Calu3 (cell line): ENCODE data around the gene VBP1. TPM values are rescaled to one million over a fixed set of nuclear protein-coding genes. Genes with fewer than 3 reads are reported as not detected.
A peak's percentile ranks its signal among the peaks of the same experiment; 100 is the strongest.

Experiments
- BruUV-seq: library from RNA; stranded (reverse); fragments of 400-500 nt; replicated peaks from 2 replicates; lab custom pipeline; 2021; lab: Mats Ljungman, UMichigan
- CTCF ChIA-PET: fragments of 300-600 bp; sonication (Branson Sonifier 250); formaldehyde crosslinking; loops from one replicate; lab custom pipeline; 2022; ENCODE audit warnings: antibody characterized with exemption; lab: Charles Lee
- DNase-seq: peaks from one replicate; pipeline ENCODE4 v3.0.0; 2022
- H3K27ac Mint-ChIP-seq: one replicate; pipeline ENCODE4 v1.8.0; 2022; ENCODE audit warnings: mixed read lengths; ENCODE audit not compliant: unreplicated experiment
- H3K27me3 Mint-ChIP-seq: one replicate; pipeline ENCODE4 v1.8.0; 2022; ENCODE audit warnings: mixed read lengths; ENCODE audit not compliant: unreplicated experiment
- H3K36me3 Mint-ChIP-seq: one replicate; pipeline ENCODE4 v1.8.0; 2022; ENCODE audit warnings: mild to moderate bottlenecking, moderate library complexity, mixed read lengths; ENCODE audit not compliant: insufficient read depth, unreplicated experiment
- H3K4me1 Mint-ChIP-seq: one replicate; pipeline ENCODE4 v1.8.0; 2022; ENCODE audit warnings: mild to moderate bottlenecking, low read depth, mixed read lengths; ENCODE audit not compliant: unreplicated experiment
- H3K4me3 Mint-ChIP-seq: one replicate; pipeline ENCODE4 v1.8.0; 2022; ENCODE audit warnings: mild to moderate bottlenecking, low read depth, moderate library complexity, mixed read lengths; ENCODE audit not compliant: unreplicated experiment
- H3K9me3 Mint-ChIP-seq: one replicate; pipeline ENCODE4 v1.8.0; 2022; ENCODE audit warnings: low read depth, mixed read lengths; ENCODE audit not compliant: unreplicated experiment
- intact Hi-C: fragments of 100-400 bp; cut with micrococcal nuclease; formaldehyde crosslinking; loops from one replicate; pipeline ENCODE4 v1.10.0; 2022; ENCODE audit not compliant: unreplicated experiment
- total RNA-seq: library from RNA; stranded (reverse); gene quantifications from 2 replicates; pipeline ENCODE4 v1.2.3, GENCODE V29; 2022
- TF ChIP-seq, protein P1 (sequence below): fragments of 200-600 bp; IDR thresholded peaks from one replicate; pipeline ENCODE4 v1.8.0; 2022; ENCODE audit warnings: antibody characterized with exemption; ENCODE audit not compliant: unreplicated experiment

Gene VBP1
- total RNA-seq, 1 experiment from 2014 or later, result 56.3 TPM

- Mint-ChIP-seq H3K36me3 (peaks cover 21% of the 10 kb centered on the region), H3K4me3 (no peak overlapping the region), H3K4me1 (peaks cover 25% of the 10 kb centered on the region), H3K9me3 (no peaks in the 10 kb centered on the region), H3K27ac (no peak overlapping the region), H3K27me3 (no peaks in the 10 kb centered on the region)
- DNase-seq, result no peak
- intact Hi-C loops, result no loop called here
- TF ChIP-seq, protein P1, sequence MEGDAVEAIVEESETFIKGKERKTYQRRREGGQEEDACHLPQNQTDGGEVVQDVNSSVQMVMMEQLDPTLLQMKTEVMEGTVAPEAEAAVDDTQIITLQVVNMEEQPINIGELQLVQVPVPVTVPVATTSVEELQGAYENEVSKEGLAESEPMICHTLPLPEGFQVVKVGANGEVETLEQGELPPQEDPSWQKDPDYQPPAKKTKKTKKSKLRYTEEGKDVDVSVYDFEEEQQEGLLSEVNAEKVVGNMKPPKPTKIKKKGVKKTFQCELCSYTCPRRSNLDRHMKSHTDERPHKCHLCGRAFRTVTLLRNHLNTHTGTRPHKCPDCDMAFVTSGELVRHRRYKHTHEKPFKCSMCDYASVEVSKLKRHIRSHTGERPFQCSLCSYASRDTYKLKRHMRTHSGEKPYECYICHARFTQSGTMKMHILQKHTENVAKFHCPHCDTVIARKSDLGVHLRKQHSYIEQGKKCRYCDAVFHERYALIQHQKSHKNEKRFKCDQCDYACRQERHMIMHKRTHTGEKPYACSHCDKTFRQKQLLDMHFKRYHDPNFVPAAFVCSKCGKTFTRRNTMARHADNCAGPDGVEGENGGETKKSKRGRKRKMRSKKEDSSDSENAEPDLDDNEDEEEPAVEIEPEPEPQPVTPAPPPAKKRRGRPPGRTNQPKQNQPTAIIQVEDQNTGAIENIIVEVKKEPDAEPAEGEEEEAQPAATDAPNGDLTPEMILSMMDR, result no peak
- CTCF ChIA-PET, result no interaction called here
- BruUV-seq, result no TSS peak
Measured at GRCh38 chrX:155235891-155236290, 19.6 kb downstream of the VBP1 start.

DNA sequence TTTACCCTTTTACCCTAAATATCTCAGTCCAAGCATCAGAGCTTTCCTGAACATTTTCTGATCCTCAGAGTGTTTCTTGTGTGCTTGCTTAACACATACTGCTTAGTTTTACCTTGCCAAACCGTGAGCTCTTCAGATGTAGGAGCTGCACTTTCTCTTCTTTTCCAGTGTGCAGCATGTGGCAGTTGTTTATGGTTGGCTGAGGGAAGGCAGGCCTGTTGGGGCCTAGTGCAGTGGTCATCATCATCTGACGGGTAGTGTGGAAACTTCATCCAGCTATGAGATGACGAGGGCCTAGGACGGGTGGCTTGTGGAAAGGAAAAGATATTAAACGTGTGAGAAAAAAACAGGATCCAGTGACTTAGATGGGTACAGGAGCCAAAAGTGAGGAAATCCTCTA is 21.5 kb downstream of the VBP1 start:
- Mint-ChIP-seq H3K36me3 (peaks cover 21% of the 10 kb centered on the region), H3K4me1 (peaks cover 25% of the 10 kb centered on the region), H3K4me3 (no peak overlapping the region), H3K27me3 (no peaks in the 10 kb centered on the region), H3K9me3 (no peaks in the 10 kb centered on the region), H3K27ac (no peak overlapping the region)
- DNase-seq, result no peak
- TF ChIP-seq, protein P1, result no peak
- BruUV-seq, result no TSS peak
- intact Hi-C loops, result no loop called here
- CTCF ChIA-PET, result no interaction called here

GRCh38 chrX:155242300-155242699 is 26.0 kb downstream of the VBP1 start:
- Mint-ChIP-seq H3K27me3 (no peaks in the 10 kb centered on the region), H3K36me3 (peaks cover 10% of the 10 kb centered on the region), H3K9me3 (no peaks in the 10 kb centered on the region), H3K4me1 (peaks cover 12% of the 10 kb centered on the region), H3K4me3 (no peak overlapping the region), H3K27ac (no peak overlapping the region)
- DNase-seq, result no peak
- intact Hi-C loops, result no loop called here
- CTCF ChIA-PET, result no interaction called here
- no TSS peak for BruUV-seq
- TF ChIP-seq, protein P1, result no peak

DNA sequence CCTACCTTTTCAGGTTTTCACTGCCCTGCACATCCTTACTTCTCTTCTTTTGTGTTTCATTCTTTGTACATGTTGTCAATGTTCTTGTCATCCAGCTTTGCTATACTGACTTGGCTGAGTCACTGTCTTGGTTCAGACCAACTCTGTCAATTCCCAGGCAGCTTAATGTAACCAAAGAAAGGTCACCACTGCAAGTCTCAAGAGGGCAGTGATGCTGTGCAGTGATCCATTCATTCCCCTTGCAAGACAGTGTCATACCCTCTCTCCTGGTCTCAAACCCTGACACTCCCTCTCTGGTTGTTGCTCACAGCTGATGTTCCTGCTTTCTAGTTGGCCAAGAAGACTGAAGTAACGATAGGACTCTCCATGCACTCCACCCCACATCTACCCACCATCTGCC is 30.5 kb downstream of the VBP1 start:
- no peak for DNase-seq
- peak overlapping the region; percentile 37 for H3K27ac Mint-ChIP-seq
- no peaks in the 10 kb centered on the region for H3K4me1 Mint-ChIP-seq
- no peaks in the 10 kb centered on the region for H3K36me3 Mint-ChIP-seq
- H3K4me3 Mint-ChIP-seq, result no peak overlapping the region
- intact Hi-C loops, result no loop called here
- TF ChIP-seq, protein P1, result no peak
- H3K9me3 Mint-ChIP-seq, result no peaks in the 10 kb centered on the region
- no peaks in the 10 kb centered on the region for H3K27me3 Mint-ChIP-seq
- no TSS peak for BruUV-seq
- CTCF ChIA-PET, result no interaction called here
